IgD-negative memory B cell (primary cell): ENCODE data around the gene SCOC. TPM values are rescaled to one million over a fixed set of nuclear protein-coding genes. Genes with fewer than 3 reads are reported as not detected.

ENCODE experiments used
- H3K27ac Mint-ChIP-seq, 3 donors: one replicate each; pipeline ENCODE4 v1.8.0; 2020 to 2022; ENCODE audit warnings: mild to moderate bottlenecking in 3 of 3, mixed read lengths in 3 of 3, moderate library complexity in 1 of 3
- H3K27me3 Mint-ChIP-seq: one replicate; pipeline ENCODE4 v1.8.0; 2021; ENCODE audit warnings: mixed read lengths
- H3K36me3 Mint-ChIP-seq: one replicate; pipeline ENCODE4 v1.8.0; 2020; ENCODE audit warnings: mild to moderate bottlenecking, mixed read lengths
- H3K4me1 Mint-ChIP-seq, 3 donors: one replicate each; pipeline ENCODE4 v1.8.0; 2020 to 2022; ENCODE audit warnings: mixed read lengths in 3 of 3, mild to moderate bottlenecking in 1 of 3
- H3K4me3 Mint-ChIP-seq, 4 donors: one replicate each; pipeline ENCODE4 v1.8.0; 2020 to 2022; ENCODE audit warnings: mild to moderate bottlenecking in 4 of 4, mixed read lengths in 4 of 4, moderate library complexity in 3 of 4
- H3K9me3 Mint-ChIP-seq, 3 donors: one replicate each; pipeline ENCODE4 v1.8.0; 2020 to 2021; ENCODE audit warnings: mixed read lengths in 3 of 3, mild to moderate bottlenecking in 1 of 3
- polyA plus RNA-seq: library from polyadenylated mRNA; unstranded; fragments of 300-500 nt; fragmentation: Illumina TruSeq; gene quantifications from one replicate; pipeline ENCODE4 v1.2.3, GENCODE V29; 2021

Gene SCOC
- polyA plus RNA-seq, 1 donor from 2014 or later: 31.3 TPM

DNA sequence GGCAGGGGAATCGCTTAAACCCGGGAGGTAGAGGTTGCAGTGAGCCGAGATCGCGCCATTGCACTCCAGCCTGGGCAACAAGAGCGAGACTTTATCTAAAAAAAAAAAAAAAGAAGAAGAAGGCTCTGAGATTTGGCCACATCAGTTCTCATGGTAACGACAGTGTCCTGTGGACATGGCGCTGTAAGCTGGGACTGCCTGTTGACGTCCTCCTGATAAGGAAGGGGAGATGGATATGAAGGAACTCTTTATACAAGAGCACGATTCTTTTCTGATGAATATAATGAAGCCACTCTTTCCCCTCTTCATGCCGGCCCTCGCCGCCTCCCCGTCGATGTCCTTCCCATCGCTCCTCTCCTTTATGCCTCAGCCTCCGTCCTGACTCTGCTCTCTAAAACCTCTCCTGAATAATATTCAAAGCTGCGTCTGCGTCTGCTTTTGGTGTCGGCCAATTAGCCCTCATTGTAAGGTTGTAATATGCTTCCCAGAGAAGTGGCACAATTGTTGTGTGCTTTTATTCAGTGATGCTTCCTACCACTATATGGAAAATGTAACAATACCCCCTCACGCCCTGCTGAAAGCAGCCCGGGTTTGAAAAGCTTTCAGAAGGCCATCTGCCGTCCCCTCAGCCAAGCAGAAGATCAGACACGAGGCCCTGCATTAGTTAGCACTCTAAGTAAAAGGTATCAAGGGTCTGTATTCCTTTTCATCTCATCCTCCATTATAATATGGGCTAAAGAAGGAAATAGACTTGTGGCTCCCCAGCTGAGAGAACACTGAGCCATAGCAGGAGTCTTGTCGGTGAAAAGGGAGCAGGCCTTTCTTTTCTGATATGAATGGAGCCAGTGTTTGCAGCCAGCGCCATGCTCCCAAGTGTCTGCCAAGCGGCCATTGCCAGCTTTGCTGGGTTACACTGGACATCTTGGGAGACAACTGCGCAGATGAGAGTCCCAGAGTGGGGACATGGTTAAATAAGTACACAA, 22.1 kb upstream of the SCOC start:
- no peak overlapping the region for H3K4me3 Mint-ChIP-seq
- no peaks in the 10 kb centered on the region for H3K36me3 Mint-ChIP-seq
- no peaks in the 10 kb centered on the region for H3K9me3 Mint-ChIP-seq
- H3K4me1 Mint-ChIP-seq: no peaks in the 10 kb centered on the region
- no peak overlapping the region for H3K27ac Mint-ChIP-seq
- peaks cover 3% of the 10 kb centered on the region for H3K27me3 Mint-ChIP-seq

DNA sequence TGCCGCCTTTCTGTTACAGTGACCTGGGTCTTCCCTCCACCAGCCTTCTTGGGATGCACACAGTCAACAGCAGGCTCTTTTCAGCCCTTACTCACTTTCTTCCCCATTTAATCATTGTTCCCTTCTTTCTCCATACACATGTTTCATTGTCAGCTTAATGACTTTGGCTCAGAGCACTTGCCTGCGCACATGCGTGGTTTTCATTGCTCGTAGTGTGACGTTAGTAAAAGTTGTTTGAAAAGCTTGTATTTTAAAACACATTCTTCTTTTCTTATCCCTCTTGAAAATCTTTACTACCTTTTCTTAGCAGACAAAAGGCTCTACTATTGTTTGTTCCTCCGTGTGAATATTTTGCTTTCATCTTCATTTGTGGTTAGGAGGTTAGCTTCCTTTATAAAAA, 19.7 kb upstream of the SCOC start:
- Mint-ChIP-seq H3K9me3 (no peaks in the 10 kb centered on the region), H3K27ac (no peak overlapping the region), H3K4me3 (no peak overlapping the region), H3K27me3 (peaks cover 3% of the 10 kb centered on the region), H3K36me3 (no peaks in the 10 kb centered on the region), H3K4me1 (no peaks in the 10 kb centered on the region)

DNA sequence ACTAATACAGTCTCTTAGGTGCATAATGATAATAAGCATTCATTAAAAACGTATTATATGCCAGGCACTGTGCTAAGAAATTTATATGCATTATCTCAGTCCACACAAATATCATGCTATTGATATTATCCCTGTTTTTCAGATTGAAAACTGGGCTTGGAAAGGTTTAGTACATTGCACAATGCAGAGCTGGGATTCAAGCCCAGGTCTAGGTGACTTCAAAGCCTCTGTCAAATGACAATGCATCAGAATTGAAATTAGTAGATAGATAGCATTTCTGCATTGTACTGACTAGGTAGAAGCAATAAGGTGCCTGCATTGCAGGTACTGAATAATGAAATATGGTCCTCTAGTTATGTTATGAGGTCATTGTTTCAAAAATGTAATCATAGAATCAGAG, 18.2 kb upstream of the SCOC start:
- Mint-ChIP-seq H3K4me1 (peaks cover 0 to 3% (median 0%) of the 10 kb centered on the region in 3 donors), H3K27me3 (peaks cover 4% of the 10 kb centered on the region), H3K36me3 (no peaks in the 10 kb centered on the region), H3K27ac (no peak overlapping the region), H3K4me3 (no peak overlapping the region), H3K9me3 (no peaks in the 10 kb centered on the region)

DNA sequence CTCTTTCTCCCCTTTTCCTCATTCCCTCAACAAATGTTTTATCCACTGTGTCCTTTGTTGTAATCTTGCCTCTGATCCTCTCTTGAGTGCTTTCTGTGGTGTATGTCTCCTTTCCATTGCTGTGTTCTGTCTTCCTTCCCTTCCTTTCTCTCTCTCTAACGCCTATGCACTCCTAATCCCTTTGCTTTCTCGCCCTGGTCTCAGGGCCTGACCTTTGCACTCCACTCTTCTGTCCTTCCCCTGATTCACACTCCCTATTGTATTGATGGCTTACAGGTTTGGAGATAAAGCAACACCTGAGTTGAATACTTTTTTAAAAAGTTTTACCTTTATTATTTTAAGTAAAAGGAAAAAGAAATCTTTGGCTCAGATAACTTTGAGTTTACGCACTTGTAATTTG, 15.6 kb upstream of the SCOC start:
- H3K4me1 Mint-ChIP-seq: peaks cover 0 to 3% (median 0%) of the 10 kb centered on the region in 3 donors
- H3K4me3 Mint-ChIP-seq: no peak overlapping the region
- H3K9me3 Mint-ChIP-seq: no peaks in the 10 kb centered on the region
- H3K27ac Mint-ChIP-seq: no peak overlapping the region
- H3K36me3 Mint-ChIP-seq: no peaks in the 10 kb centered on the region
- H3K27me3 Mint-ChIP-seq: peaks cover 1% of the 10 kb centered on the region

DNA sequence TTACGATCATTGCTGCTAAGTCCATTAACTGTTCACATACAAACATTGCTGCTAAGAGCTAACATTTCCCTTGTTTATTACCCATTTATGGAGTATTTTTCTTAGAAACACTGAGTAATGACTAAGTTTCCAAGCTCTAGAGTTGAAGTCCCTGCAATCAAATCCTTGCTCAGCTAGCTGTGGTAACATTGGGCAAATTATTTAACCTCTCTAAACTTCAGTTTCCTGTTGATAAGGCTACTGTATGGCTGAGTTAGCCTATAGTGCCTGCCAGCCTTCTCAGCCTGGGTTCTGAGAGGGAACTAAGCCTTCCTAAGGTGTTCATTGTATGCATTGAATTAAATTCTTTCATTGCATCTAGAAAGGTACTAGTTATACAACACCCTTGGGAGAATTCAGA, 15.2 kb upstream of the SCOC start:
- H3K4me1 Mint-ChIP-seq: peaks cover 0 to 3% (median 0%) of the 10 kb centered on the region in 3 donors
- H3K27ac Mint-ChIP-seq: no peak overlapping the region
- no peaks in the 10 kb centered on the region for H3K36me3 Mint-ChIP-seq
- H3K27me3 Mint-ChIP-seq: peaks cover 1% of the 10 kb centered on the region
- H3K9me3 Mint-ChIP-seq: no peaks in the 10 kb centered on the region
- H3K4me3 Mint-ChIP-seq: no peak overlapping the region

DNA sequence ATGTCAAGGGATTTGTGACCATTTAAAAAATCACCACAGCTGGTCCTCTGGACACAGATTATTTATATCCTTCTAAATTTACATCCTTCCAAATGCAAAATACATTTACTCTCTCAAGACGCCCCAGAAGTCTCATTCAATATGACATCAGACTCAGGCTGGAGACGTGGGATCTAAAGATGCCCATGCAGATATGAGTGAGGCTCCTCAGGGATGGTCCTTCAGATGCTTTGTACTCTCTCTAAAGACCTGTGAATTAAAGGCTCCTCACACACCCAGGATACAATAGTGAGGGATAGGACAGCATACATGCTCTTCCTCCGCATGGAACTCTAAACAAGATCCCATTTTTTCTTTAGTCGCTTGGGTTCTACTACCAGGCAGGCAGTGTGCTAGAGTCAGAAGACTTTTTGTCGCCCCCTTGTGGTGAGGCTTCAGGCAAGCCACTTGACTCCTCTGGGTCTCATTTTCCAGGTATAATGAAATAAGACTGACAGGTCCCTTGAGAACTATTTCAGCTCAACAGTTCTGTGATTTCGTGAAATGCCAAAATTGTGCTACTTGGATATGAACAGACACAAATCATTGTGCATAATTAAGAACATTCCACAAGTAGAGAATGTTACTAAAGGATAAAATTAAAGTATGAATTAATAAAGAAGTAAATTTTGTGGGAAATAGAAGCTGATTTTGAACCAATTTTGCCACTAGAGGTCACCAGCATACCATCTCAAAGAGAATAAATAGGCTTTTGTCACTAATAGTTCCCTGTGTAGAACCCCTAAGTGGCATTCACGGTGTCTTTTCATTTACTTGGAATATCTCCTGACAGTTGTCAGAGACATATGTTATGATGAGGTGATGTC, 13.7 kb upstream of the SCOC start:
- no peak overlapping the region for H3K27ac Mint-ChIP-seq
- H3K27me3 Mint-ChIP-seq: peaks cover 1% of the 10 kb centered on the region
- no peaks in the 10 kb centered on the region for H3K36me3 Mint-ChIP-seq
- H3K4me3 Mint-ChIP-seq: no peak overlapping the region
- H3K4me1 Mint-ChIP-seq: peaks cover 0 to 3% (median 0%) of the 10 kb centered on the region in 3 donors
- no peaks in the 10 kb centered on the region for H3K9me3 Mint-ChIP-seq

DNA sequence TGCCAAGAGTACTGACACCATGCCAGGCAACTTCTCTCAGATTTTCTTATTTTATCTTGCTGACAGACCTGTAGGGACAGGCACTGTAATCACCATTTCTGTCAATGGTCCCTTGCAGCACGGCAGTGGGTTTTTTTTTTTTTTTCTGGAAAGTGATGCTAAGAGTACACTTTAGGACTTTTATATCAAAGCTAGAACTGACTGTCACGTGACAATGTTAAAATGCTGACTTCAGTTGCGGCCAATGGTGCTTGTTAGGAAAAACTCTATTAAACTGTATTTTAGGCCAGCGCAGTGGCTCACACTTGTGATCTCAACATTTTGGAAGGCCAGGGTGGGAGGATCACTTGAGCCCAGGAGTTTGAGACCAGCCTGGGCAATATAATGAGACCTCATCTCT, 12.3 kb upstream of the SCOC start:
- Mint-ChIP-seq H3K4me3 (no peak overlapping the region), H3K9me3 (no peaks in the 10 kb centered on the region), H3K36me3 (no peaks in the 10 kb centered on the region), H3K27ac (no peak overlapping the region), H3K27me3 (peaks cover 1% of the 10 kb centered on the region), H3K4me1 (peaks cover 0 to 3% (median 0%) of the 10 kb centered on the region in 3 donors)

DNA sequence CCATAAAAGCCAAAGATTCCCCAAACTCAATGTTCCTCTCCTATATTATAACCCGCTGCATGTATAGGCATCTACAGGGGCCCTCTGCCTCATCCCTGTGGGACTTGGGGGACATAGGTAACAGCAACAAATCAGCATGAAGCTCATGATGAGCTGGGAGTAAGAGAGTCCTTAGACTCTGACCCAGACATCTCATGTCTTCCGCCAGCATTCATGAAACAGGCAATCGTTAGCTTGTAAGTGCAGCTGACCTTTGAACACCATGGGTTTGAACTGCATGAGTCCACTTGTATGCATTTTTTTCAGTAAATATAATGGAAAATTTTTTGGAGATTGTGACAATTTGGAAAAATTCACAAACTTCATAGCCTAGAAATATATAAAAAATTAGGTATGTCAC, 10.4 kb upstream of the SCOC start:
- Mint-ChIP-seq H3K4me3 (no peak overlapping the region), H3K27me3 (peaks cover 1% of the 10 kb centered on the region), H3K4me1 (peaks cover 0 to 3% (median 0%) of the 10 kb centered on the region in 3 donors), H3K36me3 (no peaks in the 10 kb centered on the region), H3K9me3 (no peaks in the 10 kb centered on the region), H3K27ac (no peak overlapping the region)

DNA sequence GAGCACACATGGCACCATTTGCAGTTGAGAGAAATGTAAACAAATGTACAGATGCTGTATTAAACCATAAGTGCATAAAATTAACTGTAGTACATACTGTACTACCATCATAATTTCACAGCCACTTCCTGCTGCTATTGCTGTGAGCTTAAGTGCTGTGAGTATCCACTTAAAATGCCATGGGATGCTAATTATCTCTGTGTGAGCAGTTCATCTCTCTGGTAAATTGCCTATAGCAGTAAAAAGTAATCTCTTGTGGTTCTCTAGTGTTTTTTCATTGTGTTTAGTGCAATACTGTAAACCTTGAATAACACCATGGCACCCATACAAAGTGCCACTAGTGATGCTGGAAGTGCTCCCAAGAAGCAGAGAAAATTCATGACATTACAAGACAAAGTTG, 9.9 kb upstream of the SCOC start:
- peaks cover 1% of the 10 kb centered on the region for H3K27me3 Mint-ChIP-seq
- H3K36me3 Mint-ChIP-seq: peaks cover 2% of the 10 kb centered on the region
- no peak overlapping the region for H3K4me3 Mint-ChIP-seq
- H3K9me3 Mint-ChIP-seq: no peaks in the 10 kb centered on the region
- no peak overlapping the region for H3K27ac Mint-ChIP-seq
- peaks cover 0 to 3% (median 0%) of the 10 kb centered on the region in 3 donors for H3K4me1 Mint-ChIP-seq

DNA sequence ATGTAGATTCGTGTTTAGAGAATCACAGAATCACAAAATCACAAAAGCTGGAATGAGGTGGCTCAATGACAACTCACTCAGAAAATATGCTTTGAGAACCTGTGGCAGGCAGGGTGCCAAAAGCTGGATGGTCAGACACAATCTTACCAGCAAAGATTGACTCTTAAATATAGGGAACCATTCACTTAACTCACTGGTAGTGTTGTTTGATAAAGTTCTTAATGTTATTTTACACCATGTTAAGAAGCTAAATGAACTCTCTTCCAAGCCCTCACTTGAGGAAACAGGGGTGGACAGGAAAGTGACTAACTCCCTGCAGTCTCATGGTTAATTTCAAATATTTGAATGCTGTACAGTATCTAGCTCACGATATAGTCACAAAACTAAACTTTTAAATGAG, 5.7 kb upstream of the SCOC start:
- Mint-ChIP-seq H3K27me3 (no peaks in the 10 kb centered on the region), H3K4me3 (no peak overlapping the region), H3K9me3 (no peaks in the 10 kb centered on the region), H3K27ac (no peak overlapping the region), H3K4me1 (no peaks in the 10 kb centered on the region), H3K36me3 (peaks cover 5% of the 10 kb centered on the region)

DNA sequence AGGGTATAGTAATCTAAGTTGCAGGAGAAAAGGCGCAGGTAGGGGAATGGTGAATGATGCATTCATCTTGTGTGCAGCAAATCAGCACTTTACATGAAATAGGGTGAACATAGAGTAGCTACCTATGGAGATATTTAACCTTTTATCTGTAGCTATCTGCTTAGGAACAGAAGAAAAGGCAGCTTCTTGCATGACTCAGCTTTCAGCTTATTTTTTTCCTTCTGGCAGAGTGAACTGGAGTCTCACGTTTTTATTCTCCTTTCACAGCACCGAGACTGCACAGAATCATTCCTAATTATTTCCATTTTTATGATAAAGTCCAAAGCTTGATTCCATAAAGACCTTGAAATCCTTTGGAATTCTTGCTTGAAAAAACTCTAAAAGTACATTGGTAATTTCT, 4.8 kb upstream of the SCOC start:
- H3K27ac Mint-ChIP-seq: peak overlapping the region in 1 of 3 donors; percentile 46
- peaks cover 5% of the 10 kb centered on the region for H3K36me3 Mint-ChIP-seq
- H3K4me3 Mint-ChIP-seq: no peak overlapping the region
- H3K4me1 Mint-ChIP-seq: no peaks in the 10 kb centered on the region
- no peaks in the 10 kb centered on the region for H3K9me3 Mint-ChIP-seq
- H3K27me3 Mint-ChIP-seq: no peaks in the 10 kb centered on the region

DNA sequence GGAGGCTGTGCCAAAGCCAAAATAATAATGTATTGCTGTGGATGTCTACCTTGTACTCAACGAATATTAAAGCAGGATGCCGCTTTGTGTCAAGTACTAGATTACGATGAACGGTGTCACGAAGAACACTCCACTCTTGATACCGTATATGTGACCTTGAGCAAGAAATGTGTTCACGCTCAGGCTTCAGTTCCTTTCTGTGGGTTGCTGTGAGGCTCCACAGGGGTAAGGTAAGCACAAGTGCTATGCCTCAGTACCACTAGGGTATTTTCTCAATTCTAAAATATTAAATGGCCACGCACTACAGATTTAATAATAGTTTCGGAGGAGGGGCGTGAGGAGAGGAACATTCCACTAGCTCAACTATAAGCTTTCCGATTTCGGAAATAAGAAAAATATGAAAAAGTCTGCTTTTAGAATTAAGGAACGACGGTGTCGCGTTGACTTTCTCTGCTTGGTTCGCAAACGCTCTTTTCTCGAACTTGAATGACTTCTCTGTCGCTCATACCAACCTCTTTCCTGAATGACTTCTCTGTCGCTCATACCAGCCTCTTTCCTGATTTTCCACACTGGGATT, 607 bp upstream of the SCOC start:
- Mint-ChIP-seq H3K4me1 (peaks cover 9 to 25% (median 15%) of the 10 kb centered on the region in 3 donors), H3K4me3 (no peak overlapping the region), H3K9me3 (no peaks in the 10 kb centered on the region), H3K27ac (no peak overlapping the region), H3K27me3 (no peaks in the 10 kb centered on the region), H3K36me3 (peaks cover 5% of the 10 kb centered on the region)

DNA sequence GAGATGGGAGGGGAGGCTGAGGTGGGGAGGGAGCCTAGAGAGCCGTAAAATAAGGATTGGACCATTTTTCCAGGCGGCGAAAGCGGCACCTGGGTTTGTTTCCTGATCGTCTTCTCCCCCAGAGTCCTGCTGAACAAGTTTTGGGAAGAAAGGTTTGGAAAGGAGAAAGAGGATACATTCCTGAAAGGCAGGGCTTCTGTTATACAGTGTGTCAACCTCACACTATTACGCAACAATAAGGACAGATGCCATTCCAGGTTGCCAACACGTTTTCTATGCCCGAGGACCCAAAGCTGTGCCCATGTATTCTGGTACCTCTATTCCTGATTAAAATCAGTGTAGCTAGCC, 658 bp downstream of the SCOC start:
- no peak overlapping the region for H3K4me3 Mint-ChIP-seq
- H3K9me3 Mint-ChIP-seq: no peaks in the 10 kb centered on the region
- peaks cover 9 to 29% (median 20%) of the 10 kb centered on the region in 3 donors for H3K4me1 Mint-ChIP-seq
- H3K36me3 Mint-ChIP-seq: peaks cover 3% of the 10 kb centered on the region
- H3K27me3 Mint-ChIP-seq: no peaks in the 10 kb centered on the region
- H3K27ac Mint-ChIP-seq: peak overlapping the region in 2 of 3 donors; percentile 36 to 43

DNA sequence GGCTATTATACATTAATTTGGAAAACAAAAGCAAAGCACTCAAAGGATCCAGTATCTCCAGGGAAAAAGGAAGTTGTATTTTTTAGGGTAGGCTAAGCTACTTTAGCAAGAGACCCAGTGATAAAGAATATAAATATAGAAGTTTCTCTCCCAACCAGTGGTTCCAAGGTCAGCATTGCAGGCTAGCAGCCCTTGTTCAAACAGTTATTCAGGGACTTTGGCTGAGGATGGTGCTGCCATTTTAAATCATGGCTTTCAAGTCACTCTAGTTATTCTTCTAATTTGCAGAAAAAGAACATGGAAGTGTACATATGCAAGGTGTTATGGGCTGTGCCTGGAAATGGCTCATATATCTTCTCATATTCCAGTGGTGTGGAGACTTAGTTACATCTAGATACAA, 9.3 kb downstream of the SCOC start:
- Mint-ChIP-seq H3K36me3 (peaks cover 8% of the 10 kb centered on the region), H3K27ac (no peak overlapping the region), H3K27me3 (no peaks in the 10 kb centered on the region), H3K4me3 (no peak overlapping the region), H3K4me1 (peaks cover 2 to 7% (median 4%) of the 10 kb centered on the region in 3 donors), H3K9me3 (no peaks in the 10 kb centered on the region)

DNA sequence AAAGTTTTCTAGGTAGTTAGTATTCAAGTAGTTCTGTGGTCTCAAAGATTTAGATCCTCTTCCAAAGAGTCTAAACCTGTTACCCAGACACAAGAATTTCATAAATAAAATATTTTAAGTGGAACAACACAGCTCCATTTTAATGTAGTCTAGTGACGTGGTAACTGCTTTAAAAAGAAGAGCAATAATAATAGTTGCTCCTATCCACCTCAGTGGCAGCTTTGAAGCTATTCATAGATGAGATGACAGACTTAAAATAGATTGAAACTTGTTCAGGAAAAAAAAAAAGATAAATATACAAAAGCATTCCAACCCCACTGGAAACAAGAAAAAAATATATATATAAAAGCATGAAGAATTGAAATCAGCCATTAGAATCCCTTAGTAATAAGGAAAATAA, 14.6 kb downstream of the SCOC start:
- peaks cover 6% of the 10 kb centered on the region for H3K36me3 Mint-ChIP-seq
- H3K9me3 Mint-ChIP-seq: no peaks in the 10 kb centered on the region
- no peak overlapping the region for H3K4me3 Mint-ChIP-seq
- H3K27ac Mint-ChIP-seq: no peak overlapping the region
- H3K4me1 Mint-ChIP-seq: no peaks in the 10 kb centered on the region
- H3K27me3 Mint-ChIP-seq: no peaks in the 10 kb centered on the region
